Progenitor cell of endocrine pancreas (in vitro differentiated cells): ENCODE results near the gene BIVM. TPM values are rescaled to one million over a fixed set of nuclear protein-coding genes. Genes with fewer than 3 reads are reported as not detected.

Source experiments
- DNase-seq: peaks from one replicate; pipeline ENCODE4 v3.0.0; 2021; ENCODE audit warnings: low spot score; ENCODE audit not compliant: unreplicated experiment
- H3K27ac Mint-ChIP-seq: 2 replicates; pipeline ENCODE4 v1.8.0; 2021; ENCODE audit warnings: mild to moderate bottlenecking, moderate library complexity, mixed read lengths
- H3K27me3 Mint-ChIP-seq: 2 replicates; pipeline ENCODE4 v1.8.0; 2021; ENCODE audit warnings: mixed read lengths
- H3K36me3 Mint-ChIP-seq: 2 replicates; pipeline ENCODE4 v1.8.0; 2022; ENCODE audit warnings: mixed read lengths; ENCODE audit not compliant: insufficient read depth
- H3K4me1 Mint-ChIP-seq: 2 replicates; pipeline ENCODE4 v1.8.0; 2021; ENCODE audit warnings: low read depth, mixed read lengths
- H3K4me3 Mint-ChIP-seq: 2 replicates; pipeline ENCODE4 v1.8.0; 2021; ENCODE audit warnings: low read depth, mild to moderate bottlenecking, moderate library complexity, mixed read lengths
- H3K9me3 Mint-ChIP-seq: 2 replicates; pipeline ENCODE4 v1.8.0; 2021; ENCODE audit warnings: low read depth, mixed read lengths
- total RNA-seq: library from RNA; stranded (reverse); gene quantifications from 2 replicates; pipeline ENCODE4 v1.2.1, GENCODE V29; 2021
- TF ChIP-seq, protein P1 (sequence below): fragments of 200-600 bp; sonication (generic); IDR thresholded peaks from one replicate; pipeline ENCODE4 v1.5.0; 2021; ENCODE audit warnings: antibody characterized with exemption, mild to moderate bottlenecking; ENCODE audit not compliant: unreplicated experiment

The BIVM gene
- total RNA-seq, 1 donor from 2014 or later: 28.5 TPM

DNA sequence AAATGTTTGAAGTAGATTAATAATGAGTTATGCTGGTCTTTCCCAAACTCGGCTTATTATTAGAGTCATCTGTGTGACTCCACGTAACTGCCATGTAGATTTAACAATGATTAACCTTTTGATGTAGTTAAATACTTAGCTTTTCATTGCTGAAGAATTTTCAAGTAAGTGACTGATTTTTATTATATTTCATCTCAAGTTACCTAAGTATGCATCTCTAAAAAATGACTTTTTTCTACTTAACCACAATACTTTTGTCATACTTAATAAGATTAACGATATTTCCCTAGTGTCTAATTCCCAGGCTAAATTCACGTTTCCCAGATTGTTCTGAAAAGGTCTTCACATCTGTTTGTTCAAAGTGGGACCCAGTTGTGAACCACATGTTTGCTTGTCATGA is 17.8 kb downstream of the BIVM start:
- Mint-ChIP-seq H3K27ac (no peak overlapping the region), H3K9me3 (no peaks in the 10 kb centered on the region), H3K4me1 (peaks cover 12% of the 10 kb centered on the region), H3K4me3 (no peak overlapping the region), H3K36me3 (peaks cover 7% of the 10 kb centered on the region), H3K27me3 (no peaks in the 10 kb centered on the region)
- TF ChIP-seq, protein P1, sequence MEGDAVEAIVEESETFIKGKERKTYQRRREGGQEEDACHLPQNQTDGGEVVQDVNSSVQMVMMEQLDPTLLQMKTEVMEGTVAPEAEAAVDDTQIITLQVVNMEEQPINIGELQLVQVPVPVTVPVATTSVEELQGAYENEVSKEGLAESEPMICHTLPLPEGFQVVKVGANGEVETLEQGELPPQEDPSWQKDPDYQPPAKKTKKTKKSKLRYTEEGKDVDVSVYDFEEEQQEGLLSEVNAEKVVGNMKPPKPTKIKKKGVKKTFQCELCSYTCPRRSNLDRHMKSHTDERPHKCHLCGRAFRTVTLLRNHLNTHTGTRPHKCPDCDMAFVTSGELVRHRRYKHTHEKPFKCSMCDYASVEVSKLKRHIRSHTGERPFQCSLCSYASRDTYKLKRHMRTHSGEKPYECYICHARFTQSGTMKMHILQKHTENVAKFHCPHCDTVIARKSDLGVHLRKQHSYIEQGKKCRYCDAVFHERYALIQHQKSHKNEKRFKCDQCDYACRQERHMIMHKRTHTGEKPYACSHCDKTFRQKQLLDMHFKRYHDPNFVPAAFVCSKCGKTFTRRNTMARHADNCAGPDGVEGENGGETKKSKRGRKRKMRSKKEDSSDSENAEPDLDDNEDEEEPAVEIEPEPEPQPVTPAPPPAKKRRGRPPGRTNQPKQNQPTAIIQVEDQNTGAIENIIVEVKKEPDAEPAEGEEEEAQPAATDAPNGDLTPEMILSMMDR: no peak
- DNase-seq: no peak

DNA sequence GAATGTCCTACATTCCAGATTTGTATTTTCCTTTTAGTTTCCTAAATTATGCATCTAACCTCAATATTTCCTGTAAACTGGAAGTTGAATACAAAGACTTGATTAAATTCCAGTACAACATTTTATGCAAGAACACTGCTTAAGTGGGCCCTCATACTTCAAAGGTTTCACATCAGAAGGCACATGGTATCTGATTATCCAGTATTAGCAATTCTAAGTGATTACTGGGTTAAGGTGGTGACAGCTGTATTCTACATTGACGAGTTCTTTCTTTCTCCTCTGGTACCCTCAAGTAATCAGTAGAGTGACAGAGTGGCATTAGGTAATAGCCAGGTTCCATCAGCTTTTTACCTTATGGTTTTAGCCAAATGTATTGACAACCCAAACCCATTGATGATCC is 18.3 kb downstream of the BIVM start:
- no peak for DNase-seq
- TF ChIP-seq, protein P1: no peak
- H3K4me3 Mint-ChIP-seq: no peak overlapping the region
- no peaks in the 10 kb centered on the region for H3K9me3 Mint-ChIP-seq
- H3K36me3 Mint-ChIP-seq: peaks cover 5% of the 10 kb centered on the region
- H3K27ac Mint-ChIP-seq: no peak overlapping the region
- H3K4me1 Mint-ChIP-seq: peaks cover 12% of the 10 kb centered on the region
- no peaks in the 10 kb centered on the region for H3K27me3 Mint-ChIP-seq

DNA sequence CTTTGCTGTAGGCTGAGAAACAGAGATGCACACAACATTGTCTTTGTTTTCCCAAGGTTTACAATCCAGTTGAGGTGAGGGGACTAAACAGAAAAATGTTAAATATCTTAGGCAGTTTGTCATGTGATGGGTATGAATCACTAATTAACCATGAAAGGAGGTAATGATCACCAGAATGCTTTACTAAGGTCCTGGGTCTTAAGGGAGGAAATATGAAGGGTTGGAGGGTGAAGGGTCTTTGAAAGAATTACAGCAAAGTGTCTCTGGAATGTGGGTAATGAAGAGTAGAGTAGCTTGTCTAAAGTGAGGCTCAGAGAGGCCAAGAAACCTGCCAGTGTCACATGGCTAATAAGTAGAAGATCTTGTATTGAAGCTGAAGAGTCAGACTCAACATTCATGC is 19.0 kb downstream of the BIVM start:
- H3K9me3 Mint-ChIP-seq: no peaks in the 10 kb centered on the region
- TF ChIP-seq, protein P1: no peak
- H3K36me3 Mint-ChIP-seq: peaks cover 10% of the 10 kb centered on the region
- H3K27ac Mint-ChIP-seq: no peak overlapping the region
- no peak for DNase-seq
- H3K4me1 Mint-ChIP-seq: peaks cover 12% of the 10 kb centered on the region
- no peaks in the 10 kb centered on the region for H3K27me3 Mint-ChIP-seq
- H3K4me3 Mint-ChIP-seq: no peak overlapping the region

DNA sequence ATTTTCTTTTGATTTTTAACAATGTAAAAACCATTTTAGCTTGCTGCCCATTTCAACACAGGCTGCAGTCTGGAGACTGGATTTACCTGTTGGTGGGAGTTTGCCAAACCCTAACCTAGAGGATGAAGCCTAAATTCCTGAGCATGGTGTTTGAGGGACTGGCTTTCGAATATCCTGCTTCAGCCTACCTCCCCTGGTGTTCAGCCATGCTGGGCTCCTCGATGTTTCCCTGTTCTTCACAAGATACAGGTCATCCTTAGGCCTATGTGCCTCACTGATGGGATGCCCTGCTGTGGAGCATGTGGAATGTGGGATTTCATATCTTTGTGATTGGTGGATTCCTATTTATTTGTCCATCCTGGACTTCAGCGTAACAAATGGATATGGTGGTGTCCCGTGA is 26.5 kb downstream of the BIVM start:
- Mint-ChIP-seq H3K27ac (no peak overlapping the region), H3K9me3 (no peaks in the 10 kb centered on the region), H3K4me3 (no peak overlapping the region), H3K36me3 (peaks cover 14% of the 10 kb centered on the region), H3K4me1 (no peaks in the 10 kb centered on the region), H3K27me3 (no peaks in the 10 kb centered on the region)
- TF ChIP-seq, protein P1: no peak
- no peak for DNase-seq

DNA sequence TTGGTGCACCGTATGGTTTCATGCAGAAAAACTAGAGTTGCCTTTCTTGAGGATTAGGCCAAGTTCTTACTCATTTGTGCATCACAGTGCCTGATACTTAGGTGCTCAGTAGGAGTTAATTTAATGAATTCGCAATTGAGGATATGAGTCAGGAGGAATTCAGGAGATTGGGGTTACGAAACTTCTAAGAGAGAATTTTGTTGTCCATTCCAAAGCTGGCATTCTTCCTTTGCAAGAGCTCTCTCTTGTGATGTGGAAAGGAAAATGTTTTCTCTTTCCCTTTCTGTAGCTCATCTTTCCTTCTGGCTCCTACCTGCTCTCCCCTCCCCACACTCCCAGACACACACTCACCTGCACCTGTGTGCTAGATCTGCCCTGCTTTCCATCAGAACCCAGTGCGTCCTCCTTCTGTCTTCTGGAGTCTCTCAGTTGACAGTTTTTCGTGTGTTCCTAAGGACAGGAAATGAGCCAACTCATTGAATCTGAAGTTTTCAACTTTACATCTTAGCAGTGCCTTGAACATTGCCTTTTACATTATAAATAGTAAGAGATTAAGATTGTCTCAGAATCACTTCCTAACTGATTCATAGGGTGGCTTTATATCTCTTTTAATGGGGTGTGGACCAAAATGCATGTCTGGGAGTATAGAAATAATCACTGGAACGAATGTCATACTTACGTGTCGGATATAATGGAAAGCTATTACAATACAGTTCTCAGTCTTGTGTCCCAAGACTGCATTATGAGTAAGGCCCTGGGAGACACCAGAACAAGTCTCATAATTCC is 27.2 kb downstream of the BIVM start:
- H3K27ac Mint-ChIP-seq: no peak overlapping the region
- H3K27me3 Mint-ChIP-seq: no peaks in the 10 kb centered on the region
- H3K9me3 Mint-ChIP-seq: no peaks in the 10 kb centered on the region
- H3K4me3 Mint-ChIP-seq: no peak overlapping the region
- DNase-seq: no peak
- H3K4me1 Mint-ChIP-seq: no peaks in the 10 kb centered on the region
- H3K36me3 Mint-ChIP-seq: peaks cover 13% of the 10 kb centered on the region
- TF ChIP-seq, protein P1: no peak
